Measurements from ENCODE around the gene SEC14L6.
"Not testable (repeated sequence)": the region's sequence is repeated elsewhere in the genome, so short reads cannot be mapped to it uniquely, and the experiment has no call there.

SEC14L6 gene

DNA sequence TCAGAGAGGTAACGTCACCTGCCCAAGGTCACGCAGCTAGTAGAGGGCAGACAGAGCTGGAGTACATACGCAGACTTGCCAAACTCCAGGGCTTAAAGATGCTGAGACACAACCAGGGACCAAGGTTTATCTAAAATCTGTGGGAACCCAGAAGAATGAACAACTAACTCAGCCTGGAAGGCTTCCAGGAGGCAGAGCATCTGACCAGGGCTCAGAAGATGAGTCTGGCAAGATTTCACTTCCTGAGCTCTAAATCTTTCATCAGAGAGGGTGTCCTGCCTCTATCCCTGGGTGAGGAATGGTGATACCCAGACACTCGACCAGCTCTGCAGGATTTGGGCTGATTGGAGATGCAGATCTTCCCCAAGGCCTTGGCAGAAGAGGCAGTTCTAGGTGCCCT lies 18.8 kb upstream of the SEC14L6 start:
- DNase-seq: no peak

DNA sequence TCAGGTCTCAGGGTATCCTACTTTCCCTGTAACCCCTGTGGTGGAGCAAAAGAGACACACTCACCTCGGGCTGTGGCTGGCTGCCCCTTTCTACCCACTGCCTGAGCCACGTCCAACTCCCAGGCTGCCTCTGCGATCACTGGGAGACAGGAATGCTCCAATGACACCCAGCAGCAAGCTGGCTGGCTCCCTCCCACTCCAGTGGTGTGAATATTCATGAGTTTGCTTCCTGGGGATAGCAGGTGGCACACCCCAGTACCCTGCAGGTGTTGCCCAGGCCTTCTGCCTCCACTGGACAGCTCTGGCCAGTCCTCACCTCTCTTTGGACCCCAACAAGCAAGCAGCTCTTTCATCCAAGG lies 18.2 kb upstream of the SEC14L6 start:
- no peak for DNase-seq

GRCh38 chr22:30564045-30564760 lies 17.7 kb upstream of the SEC14L6 start:
- no peak for DNase-seq

DNA sequence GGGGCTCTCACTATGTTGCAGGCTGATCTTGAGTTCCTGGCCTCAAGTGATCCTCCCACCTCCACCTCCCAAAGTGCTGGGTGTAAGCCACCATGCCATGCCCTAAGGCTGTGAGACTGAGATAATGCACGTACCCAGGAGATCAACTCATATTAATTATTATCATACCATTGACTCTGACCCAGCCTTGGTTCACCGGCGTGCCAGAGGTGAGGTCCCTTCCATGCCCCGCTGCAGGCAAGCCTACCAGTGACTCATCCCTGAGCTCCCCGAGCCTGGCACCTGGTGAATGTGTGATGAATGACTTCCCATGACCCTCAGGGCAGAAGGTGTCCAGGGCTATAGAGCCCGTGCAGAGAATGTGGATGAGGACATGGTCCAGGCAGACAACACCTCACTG lies 15.8 kb upstream of the SEC14L6 start:
- no peak for DNase-seq

- no peak for DNase-seq
Measured at GRCh38 chr22:30561402-30562189, 15.1 kb upstream of the SEC14L6 start.

GRCh38 chr22:30560643-30561202 lies 14.2 kb upstream of the SEC14L6 start:
- not testable (repeated sequence) for DNase-seq

DNA sequence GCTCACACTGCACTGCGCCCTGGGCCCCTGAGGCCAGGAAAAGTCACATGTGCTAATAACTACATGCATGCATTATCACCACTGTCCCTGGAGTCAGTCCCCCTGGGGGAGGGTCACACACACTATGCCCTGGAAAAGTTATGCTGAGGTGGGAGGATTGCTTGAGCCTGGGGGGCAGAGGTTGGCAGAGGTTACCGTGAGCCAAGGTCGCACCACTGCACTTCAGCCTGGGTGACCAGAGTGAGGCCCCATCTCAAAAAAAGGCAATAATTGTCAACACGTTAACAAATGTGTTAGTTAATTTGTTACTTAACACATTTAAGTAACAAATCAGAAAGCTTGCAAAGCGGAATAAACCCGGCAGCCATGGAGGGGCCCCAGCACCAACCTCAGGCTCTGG lies 13.3 kb upstream of the SEC14L6 start:
- no peak for DNase-seq

- DNase-seq: no peak
Measured at GRCh38 chr22:30557243-30557642, 10.7 kb upstream of the SEC14L6 start.

DNA sequence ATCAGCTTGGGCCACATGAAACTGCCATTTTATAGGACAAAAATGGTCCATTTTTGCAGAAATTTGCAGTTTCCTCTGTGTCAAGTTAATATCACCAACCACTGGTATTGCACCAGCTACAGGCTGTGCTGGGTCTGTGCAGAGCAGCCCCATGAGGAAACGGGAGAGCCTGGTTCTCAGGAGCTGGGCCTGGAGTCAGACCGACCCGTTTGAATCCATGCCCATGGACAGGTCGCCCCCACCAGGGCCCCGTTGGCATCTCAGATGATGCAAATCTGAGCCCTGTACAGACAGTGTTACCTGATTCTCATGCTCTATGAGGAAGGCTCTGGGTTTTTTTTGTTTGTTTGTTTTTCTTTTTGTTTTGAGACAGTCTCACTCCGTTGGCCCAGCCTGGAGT lies 9.8 kb upstream of the SEC14L6 start:
- DNase-seq: no peak

GRCh38 chr22:30555282-30556210 lies 9.0 kb upstream of the SEC14L6 start:
- DNase-seq: no peak

DNA sequence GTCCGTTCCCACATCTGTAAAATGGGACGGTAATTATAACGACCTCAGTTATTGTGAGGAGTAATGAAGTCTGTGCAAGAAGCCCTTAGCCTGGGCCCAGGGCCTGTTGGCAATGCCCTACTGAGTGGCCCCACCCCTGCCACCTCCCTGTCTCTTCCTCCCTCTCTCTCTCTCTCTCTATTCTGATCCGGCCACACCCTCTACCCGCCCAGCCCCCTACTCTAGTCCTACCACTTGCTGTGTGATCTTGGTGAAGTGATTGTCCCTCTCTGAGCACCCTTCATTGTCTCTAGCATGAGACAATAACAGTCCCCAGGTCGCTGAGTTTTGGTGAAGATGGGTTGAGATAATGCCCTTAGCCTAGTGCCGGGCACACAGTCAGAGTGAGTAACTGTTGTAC lies 7.4 kb upstream of the SEC14L6 start:
- DNase-seq: no peak

- DNase-seq: no peak
Measured at GRCh38 chr22:30552719-30553118, 6.2 kb upstream of the SEC14L6 start.

DNA sequence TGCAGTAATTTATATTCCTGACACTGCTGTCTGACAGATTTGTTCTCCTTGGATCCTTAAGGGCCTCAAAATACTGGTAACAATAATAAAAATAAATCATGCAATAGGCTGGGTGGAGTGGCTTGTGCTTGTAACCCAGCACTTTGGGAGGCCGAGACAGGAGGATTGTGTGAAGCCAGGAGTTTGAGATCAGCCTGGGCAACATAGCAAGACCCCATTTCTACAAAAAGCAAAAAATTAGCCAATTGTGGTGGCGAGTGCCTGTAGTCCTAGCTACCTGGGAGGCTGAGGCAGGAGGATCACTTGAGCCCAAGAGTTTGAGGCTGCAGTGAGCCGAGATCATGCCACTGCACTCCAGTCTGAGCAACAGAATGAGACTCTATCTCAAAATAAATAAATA lies 5.3 kb upstream of the SEC14L6 start:
- DNase-seq: not testable (repeated sequence)

GRCh38 chr22:30547188-30547587 lies 647 bp upstream of the SEC14L6 start:
- no peak for DNase-seq

DNA sequence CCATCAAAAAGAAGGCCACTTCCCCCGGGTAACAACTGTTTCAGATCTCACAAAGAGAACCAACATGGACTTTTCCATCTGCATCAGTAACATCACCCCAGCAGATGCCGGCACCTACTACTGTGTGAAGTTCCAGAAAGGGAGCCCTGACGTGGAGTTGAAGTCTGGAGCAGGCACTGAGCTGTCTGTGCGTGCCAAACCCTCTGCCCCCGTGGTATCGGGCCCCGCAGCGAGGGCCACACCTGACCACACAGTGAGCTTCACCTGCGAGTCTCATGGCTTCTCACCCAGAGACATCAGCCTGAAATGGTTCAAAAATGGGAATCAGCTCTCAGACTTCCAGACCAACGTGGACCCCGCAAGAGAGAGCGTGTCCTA lies 3.7 kb downstream of the SEC14L6 start:
- DNase-seq: no peak

GRCh38 chr22:30541961-30542810 lies 4.4 kb downstream of the SEC14L6 start:
- no peak for DNase-seq

- not testable (repeated sequence) for DNase-seq
Measured at GRCh38 chr22:30541511-30541910, 5.0 kb downstream of the SEC14L6 start.

DNA sequence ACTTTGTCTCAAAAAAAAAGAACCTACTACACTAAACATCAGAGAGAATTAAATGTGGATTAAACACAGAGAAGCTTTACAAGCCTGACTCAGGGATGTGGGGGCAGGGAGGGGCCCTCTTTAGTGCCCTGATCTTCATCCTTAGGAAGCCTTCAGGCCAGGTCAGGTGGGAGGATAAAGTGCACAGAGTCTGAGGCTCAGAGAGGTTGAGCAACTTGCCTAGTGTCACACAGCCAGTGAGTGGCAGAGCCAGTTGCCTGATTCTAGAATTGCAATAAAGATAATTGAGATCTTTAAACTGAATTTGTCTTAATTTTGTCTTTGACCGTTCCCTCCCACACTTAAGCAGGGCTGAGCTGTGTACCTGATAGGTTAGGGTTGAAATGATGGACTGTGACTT lies 7.2 kb downstream of the SEC14L6 start:
- no peak for DNase-seq

GRCh38 chr22:30538280-30538679 lies 8.3 kb downstream of the SEC14L6 start:
- DNase-seq: no peak

- no peak for DNase-seq
Measured at GRCh38 chr22:30537083-30537731, 9.3 kb downstream of the SEC14L6 start.

DNA sequence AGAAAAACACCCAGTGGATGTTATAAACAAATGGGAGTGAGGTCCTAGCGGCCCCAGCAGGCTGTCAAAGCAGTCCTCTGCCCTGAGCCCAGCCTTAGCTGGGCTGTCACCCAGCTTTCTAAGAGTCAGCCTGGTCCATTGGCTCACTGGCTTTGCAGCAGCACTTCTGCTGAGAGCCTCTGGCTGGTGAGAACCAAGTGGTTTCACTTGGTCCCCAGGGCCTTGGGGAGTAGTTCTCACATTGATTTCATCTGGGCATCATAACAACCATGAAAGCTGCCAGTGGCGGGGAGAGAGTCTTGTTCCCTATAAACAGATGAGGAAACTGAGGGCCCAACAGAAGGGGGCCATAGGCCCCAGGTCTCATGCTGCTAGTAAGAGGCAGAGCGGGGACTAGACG lies 11.4 kb downstream of the SEC14L6 start:
- no peak for DNase-seq
